GM10248 (cell line): ENCODE data around the gene CASTOR1.

Experiments used
- CTCF ChIA-PET: fragments of 300-600 bp; sonication (Branson Sonifier 250); formaldehyde crosslinking; extraction: SDS; loops from one replicate; lab custom pipeline; 2021; ENCODE audit warnings: antibody characterized with exemption; lab: Yijun Ruan, JAX
- POLR2A ChIA-PET: fragments of 350-650 bp; sonication (Branson Sonifier 250); formaldehyde crosslinking; extraction: SDS; loops from one replicate; lab custom pipeline; 2020; ENCODE audit warnings: antibody characterized with exemption; lab: Yijun Ruan, JAX
- DNase-seq: peaks from one replicate; pipeline ENCODE4 v3.0.0; 2012; ENCODE audit errors: extremely low spot score
- TF ChIP-seq, protein P1 (sequence below): IDR thresholded peaks from 2 replicates; pipeline ENCODE4 v1.5.1; 2012; ENCODE audit warnings: mild to moderate bottlenecking, low read depth; ENCODE audit errors: extremely low read depth, missing control alignments, control extremely low read depth

CASTOR1 gene

DNA sequence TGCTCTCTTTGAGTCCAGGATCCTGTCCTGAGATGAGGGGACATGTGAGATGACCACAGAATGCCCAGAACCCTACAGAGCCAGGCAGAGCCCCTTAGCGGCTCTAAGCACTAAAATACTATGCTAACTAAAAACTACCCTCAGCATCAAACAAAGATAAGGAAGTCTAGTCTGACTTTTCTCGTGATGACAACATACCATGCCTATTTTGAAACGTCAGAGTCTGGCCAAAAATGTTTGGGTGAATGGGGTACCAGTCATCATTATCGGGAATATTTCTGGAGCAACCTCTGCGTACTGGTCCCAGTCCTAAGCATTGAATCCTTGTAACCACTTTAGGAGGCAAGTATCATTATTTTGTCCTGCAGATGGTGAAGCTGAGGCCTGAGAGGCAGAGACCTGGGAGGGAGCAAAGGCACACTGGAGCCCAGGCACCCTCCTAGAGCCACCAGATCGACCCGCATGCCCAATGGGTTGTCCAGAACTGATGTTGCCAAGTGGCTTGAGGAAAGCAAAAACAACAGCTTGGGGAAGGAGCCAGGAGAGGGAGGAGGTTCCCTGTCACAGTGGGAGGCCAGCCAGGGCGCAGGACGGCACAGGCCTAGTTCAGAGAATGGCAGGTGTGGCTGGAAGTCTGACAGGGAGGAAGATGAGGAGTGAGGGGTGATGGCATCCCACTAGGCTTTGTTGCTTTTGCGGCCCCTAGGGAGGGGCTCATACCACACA is 15.4 kb downstream of the CASTOR1 start:
- TF ChIP-seq, protein P1, sequence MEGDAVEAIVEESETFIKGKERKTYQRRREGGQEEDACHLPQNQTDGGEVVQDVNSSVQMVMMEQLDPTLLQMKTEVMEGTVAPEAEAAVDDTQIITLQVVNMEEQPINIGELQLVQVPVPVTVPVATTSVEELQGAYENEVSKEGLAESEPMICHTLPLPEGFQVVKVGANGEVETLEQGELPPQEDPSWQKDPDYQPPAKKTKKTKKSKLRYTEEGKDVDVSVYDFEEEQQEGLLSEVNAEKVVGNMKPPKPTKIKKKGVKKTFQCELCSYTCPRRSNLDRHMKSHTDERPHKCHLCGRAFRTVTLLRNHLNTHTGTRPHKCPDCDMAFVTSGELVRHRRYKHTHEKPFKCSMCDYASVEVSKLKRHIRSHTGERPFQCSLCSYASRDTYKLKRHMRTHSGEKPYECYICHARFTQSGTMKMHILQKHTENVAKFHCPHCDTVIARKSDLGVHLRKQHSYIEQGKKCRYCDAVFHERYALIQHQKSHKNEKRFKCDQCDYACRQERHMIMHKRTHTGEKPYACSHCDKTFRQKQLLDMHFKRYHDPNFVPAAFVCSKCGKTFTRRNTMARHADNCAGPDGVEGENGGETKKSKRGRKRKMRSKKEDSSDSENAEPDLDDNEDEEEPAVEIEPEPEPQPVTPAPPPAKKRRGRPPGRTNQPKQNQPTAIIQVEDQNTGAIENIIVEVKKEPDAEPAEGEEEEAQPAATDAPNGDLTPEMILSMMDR = no peak
- DNase-seq = no peak
- CTCF ChIA-PET = no interaction called here
- POLR2A ChIA-PET = no interaction called here

DNA sequence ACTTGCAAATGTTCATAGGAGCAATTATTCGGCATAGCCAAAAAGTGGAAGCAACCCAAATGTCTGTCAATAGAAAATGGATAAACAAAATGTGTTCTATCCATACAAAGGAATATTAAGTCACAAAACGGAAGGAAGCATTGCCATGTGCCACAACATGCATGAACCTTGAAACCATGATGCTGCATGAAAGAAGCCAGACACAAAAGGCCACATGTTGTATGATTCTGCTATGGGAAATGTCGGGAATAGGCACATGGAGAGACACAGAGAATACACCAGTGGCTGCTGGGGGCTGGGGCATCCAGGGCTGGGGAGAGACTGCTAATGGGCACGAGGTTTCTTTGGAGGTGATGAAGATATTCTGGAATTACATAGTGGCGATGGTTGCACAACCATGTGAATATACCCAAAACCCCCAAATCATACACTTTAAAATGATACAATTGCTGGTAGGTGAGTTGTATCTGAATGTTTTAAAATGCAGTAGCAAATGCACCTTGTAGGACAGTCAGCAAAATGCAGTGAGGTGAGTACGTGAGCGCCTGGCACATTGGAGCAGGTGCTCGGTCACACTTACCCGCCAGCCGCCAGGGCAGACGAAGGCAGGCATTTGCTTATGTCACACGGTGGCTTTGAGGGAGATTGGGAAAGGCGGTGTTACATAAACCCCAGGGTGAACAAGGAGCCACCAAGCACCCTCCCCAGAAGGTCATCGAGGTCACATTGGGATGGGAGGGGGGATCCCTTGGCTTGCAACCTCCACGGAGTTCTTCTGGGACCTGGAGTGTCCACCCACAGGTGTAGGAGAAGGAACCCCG is 16.3 kb downstream of the CASTOR1 start:
- TF ChIP-seq, protein P1 = no peak
- ChIA-PET POLR2A (no interaction called here), CTCF (no interaction called here)
- no peak for DNase-seq

DNA sequence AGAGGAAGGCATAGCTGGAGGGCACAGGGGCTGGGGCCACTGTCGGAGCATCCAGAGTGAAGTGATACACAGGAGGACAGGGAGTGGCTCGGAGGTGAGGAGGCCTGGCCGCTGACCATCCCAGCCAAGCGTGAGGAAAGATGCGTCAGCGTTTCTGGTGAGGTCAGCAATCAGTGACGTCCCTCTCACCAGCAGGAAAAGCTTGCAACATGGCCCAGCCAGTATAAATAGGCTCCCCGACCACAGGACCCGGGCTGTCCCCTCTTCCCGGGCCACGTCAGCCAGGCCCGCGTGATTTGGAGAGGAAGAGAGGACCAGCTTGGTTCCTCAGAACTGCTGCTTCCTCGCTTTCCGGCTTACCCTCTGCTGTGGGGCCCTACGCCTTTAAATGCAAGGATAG is 18.5 kb downstream of the CASTOR1 start:
- CTCF ChIA-PET = interaction anchor here (1.7 to 11.9 kb wide), 2 partner anchors 9 to 17 kb away, joined by 5 to 171 read pairs; partner anchors contain the start of gene CASTOR1
- no peak for DNase-seq
- POLR2A ChIA-PET = interaction anchor here (0.7 kb wide), 1 partner anchor 65 kb away, joined by 3 read pairs; no protein-coding TSS in a partner anchor
- TF ChIP-seq, protein P1 = no peak

DNA sequence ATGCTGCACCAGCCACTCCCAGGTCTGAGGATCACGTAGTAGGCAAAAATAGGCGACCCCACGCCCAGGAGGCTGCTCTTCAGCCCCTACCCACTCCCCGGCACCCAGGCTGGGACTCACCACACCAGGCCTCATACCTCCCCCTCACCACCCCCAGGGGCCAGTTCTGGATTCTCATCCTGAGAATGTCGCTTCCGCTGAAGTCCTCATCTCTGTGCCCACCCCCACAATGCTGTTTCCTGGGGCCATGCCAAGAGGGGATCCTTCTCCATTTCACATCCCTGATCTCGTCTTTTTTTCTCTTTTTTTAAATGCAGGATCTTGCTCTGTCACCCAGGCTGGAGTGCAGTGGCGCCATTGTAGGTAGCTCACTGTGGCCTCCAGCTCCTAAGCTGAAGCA is 21.0 kb downstream of the CASTOR1 start:
- TF ChIP-seq, protein P1 = no peak
- CTCF ChIA-PET = interaction anchor here (1.2 to 11.9 kb wide), 3 partner anchors 13 to 160 kb away, joined by 4 to 171 read pairs (median 6); partner anchors contain the start of gene CASTOR1
- no peak for DNase-seq
- POLR2A ChIA-PET = no interaction called here

DNA sequence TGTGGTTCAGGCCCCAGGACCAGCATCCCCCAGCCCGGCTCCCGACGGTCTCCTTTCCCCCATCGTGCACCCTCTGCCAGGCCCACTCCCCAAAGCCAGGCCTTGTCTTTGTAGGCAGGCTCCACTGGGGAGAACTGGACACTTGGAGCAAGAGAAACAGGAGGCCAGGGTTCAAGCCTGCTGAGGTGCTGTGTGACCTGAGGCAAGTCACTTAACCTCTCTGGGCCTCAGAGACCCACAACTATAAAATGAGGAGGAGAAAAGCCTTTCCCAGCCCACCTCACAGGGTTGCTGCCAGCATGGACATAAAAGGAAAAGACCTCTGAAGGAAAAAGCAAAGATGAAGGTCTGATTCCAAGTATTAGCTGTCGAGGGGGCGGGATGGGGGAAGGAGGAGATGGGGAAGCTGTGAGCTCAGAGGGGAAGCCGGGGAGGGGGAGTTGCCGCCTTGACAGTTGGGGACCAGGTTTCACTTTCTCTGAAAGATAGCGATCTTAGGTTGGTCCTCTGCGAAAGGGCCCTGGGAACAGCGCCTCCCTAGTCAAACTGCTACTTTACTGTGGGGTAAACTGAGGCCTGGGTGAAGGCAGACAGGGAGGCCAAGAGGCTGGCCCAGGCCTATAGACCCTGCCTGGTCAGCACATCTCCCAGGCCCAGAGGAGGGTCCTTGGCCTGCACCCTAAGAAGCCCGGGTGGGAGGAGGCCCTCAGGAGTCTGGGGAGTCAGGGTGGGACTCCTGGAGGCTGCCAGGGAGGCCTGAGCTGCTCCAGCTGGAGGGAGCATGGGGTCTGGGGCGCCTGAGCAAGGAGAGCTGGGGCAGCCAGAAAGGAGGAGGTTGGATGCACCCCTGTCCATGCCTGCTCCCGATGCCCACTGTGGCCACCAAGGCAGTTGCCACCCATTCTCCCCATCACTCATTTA is 21.7 kb downstream of the CASTOR1 start:
- POLR2A ChIA-PET = no interaction called here
- no peak for DNase-seq
- CTCF ChIA-PET = interaction anchor here (0.7 to 11.9 kb wide), 3 partner anchors 12 to 20 kb away, joined by 4 to 171 read pairs (median 4); partner anchors contain the start of gene CASTOR1
- TF ChIP-seq, protein P1 = no peak
